DMS114 treated with DMSO at 0.1 percent for 48 hours (cell line): ENCODE measurements around the gene RPS18.
A peak's percentile ranks its signal among the peaks of the same experiment; 100 is the strongest.

Source experiments
- DNase-seq: peaks from one replicate; lab custom pipeline; 2025; ENCODE audit not compliant: unreplicated experiment; lab: John Stamatoyannopoulos, UW

RPS18 gene

GRCh38 chr6:33314515-33314942 is 42.7 kb downstream of the RPS18 start:
- peak; percentile 43 for DNase-seq

GRCh38 chr6:33314943-33315792 is 43.3 kb downstream of the RPS18 start:
- peak; percentile 43 for DNase-seq

- DNase-seq: no peak
These were observed 44.1 kb downstream of the RPS18 start for GRCh38 chr6:33315793-33316602.

- no peak for DNase-seq
These were observed 44.9 kb downstream of the RPS18 start for GRCh38 chr6:33316603-33317418.

GRCh38 chr6:33317419-33317668 is 45.5 kb downstream of the RPS18 start:
- DNase-seq: no peak

GRCh38 chr6:33317669-33318425 is 46.0 kb downstream of the RPS18 start, which contains the start of gene ZBTB22:
Gene ZBTB22 (minus strand): TSS chr6:33317744. CDS start chr6:33316916, 828 bp downstream.
- peak; percentile 99 for DNase-seq

GRCh38 chr6:33318426-33319073 is 46.7 kb downstream of the RPS18 start:
- no peak for DNase-seq

GRCh38 chr6:33319939-33320314 is 48.1 kb downstream of the RPS18 start:
- DNase-seq: no peak

GRCh38 chr6:33320315-33321181 is 48.7 kb downstream of the RPS18 start:
- DNase-seq: no peak

- no peak for DNase-seq
These were observed 49.4 kb downstream of the RPS18 start for GRCh38 chr6:33321227-33321626.

- DNase-seq: no peak
These were observed 51.7 kb downstream of the RPS18 start for GRCh38 chr6:33323623-33323948.

- DNase-seq: no peak
These were observed 52.2 kb downstream of the RPS18 start for GRCh38 chr6:33324125-33324524.
